ENCODE measurements around the gene SLIT1.

GRCh38 chr10:97023401-97024167 lies 162.2 kb downstream of the SLIT1 start:
- no peak for TF ChIP-seq RAD21 (conservative IDR thresholded peaks at IDR 0.05)
- no peak for TF ChIP-seq CTCF (IDR thresholded peaks at IDR 0.05; ENCODE audit: poor library complexity, severe bottlenecking)
- no peak for TF ChIP-seq POLR2AphosphoS5 (IDR thresholded peaks at IDR 0.05)
- TF ChIP-seq EZH2 (IDR thresholded peaks at IDR 0.05; ENCODE audit: borderline replicate concordance, insufficient read depth, low read length, poor library complexity, severe bottlenecking) = no peak
- no peak for TF ChIP-seq TAF1 (IDR thresholded peaks at IDR 0.05; ENCODE audit: low read depth)
- TF ChIP-seq SMC3 (conservative IDR thresholded peaks at IDR 0.05; ENCODE audit: poor library complexity) = no peak
- TF ChIP-seq REST (IDR thresholded peaks at IDR 0.05; ENCODE audit: borderline replicate concordance) = no peak
- no peak for TF ChIP-seq EP300 (conservative IDR thresholded peaks at IDR 0.05; ENCODE audit: poor library complexity, severe bottlenecking)

Measured in neural cell (in vitro differentiated cells).